HG03108 (cell line): Measurements from ENCODE around the gene FTSJ3.

Source experiments
- ATAC-seq: cut with Tn5 transposase; IDR thresholded peaks from one replicate; pipeline ENCODE4 v1.9.1; 2021; ENCODE audit warnings: moderate library complexity; ENCODE audit not compliant: unreplicated experiment

The FTSJ3 gene

DNA sequence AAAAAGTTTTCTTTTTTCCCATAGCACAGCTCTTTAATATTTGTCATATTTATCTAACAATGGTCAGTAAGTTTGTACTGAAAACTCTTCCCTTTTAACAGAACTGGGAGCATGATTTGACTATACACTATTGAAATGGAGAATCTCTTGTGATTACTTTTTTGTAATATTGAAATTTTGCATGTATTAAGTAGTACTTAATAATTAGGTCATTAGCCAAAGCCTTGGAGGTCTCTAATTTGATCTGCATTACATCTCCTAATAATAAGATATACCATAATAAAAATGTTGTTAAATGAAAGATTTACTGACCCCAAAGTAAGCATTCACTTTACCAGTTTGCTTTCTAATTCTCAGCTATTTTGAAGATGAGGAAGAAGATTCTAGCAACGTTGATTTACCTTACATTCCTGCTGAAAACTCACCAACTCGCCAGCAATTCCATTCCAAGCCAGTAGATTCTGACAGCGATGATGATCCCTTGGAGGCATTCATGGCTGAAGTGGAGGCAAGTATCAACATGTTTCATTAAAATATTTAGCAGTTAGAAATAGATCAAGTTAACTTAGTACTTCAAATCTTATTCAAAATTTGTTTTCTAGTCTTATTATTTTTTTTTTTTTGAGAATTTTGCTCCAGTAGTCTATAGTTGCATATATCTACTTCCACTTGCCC lies 35.3 kb downstream of the FTSJ3 start:
- no peak for ATAC-seq

- ATAC-seq: no peak
These were observed 37.4 kb downstream of the FTSJ3 start for GRCh38 chr17:63790057-63790456.

DNA sequence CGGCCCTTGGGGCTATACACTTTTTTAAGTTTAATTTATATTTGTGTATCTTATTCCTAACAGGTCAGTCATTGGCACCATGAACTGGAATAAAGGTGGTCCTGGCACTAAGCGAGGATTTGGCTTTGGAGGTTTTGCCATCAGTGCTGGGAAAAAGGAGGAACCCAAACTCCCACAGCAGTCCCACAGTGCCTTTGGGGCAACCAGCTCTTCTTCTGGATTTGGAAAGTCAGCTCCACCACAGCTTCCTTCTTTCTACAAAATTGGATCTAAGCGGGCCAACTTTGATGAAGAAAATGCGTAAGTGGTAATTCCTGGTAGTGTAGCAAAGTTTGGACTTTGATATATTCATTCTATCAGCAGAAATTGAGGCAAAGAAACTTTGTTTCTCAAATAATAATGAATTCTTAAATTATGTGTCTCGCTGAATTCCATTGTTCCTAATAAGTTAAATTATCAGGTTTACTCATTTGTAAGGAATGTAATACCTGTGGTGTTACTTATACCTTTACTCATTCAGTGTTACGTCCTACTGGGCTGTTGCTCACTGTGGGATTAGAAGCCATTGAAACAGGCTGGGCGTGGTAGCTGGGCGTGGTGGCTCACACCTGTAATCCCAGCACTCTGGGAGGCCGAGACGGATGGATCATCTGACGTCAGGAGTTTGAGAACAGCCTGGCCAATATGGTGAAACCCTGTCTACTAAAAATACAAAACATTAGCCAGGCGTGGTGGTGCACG lies 40.3 kb downstream of the FTSJ3 start:
- ATAC-seq: no peak

DNA sequence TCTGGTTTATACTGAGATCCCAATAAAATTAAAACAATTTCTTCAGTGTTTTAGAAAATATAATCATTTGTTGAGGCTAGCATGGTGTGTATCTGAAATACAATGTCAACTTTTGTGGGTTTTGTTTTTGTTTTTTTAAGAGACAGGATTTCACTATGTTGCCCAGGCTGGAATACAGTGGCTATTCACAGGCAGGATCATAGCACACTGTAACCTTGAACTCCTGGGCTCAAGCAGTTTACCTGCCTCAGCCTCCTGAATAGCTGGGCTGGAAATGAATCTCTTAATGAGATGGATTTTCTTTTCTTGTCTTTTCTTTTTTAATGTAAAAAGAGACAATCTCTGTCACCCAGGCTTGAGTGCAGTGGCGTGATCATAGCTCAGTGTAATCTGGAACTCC lies 41.3 kb downstream of the FTSJ3 start:
- no peak for ATAC-seq

DNA sequence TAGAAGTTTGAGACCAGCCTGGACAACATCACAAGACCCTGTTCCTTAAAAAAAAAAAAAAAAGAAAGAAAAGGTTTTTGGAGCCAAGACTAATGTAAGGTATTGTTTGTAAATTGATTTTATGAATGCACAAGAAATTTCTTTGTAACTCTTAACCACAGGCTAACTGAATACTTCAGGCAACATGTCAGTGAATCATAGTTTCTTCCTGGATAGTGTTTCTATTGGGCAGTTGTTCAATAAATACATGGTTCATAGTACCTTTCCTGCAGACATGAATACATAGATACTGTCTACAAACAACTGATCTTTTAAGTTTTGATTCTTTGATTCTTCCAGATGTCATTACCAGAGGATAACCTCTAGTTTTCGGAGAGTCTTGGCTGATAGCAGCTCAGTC lies 41.9 kb downstream of the FTSJ3 start:
- ATAC-seq: no peak

- no peak for ATAC-seq
These were observed 43.9 kb downstream of the FTSJ3 start for GRCh38 chr17:63783522-63783921.

- no peak for ATAC-seq
These were observed 46.5 kb downstream of the FTSJ3 start for GRCh38 chr17:63780928-63781327.

DNA sequence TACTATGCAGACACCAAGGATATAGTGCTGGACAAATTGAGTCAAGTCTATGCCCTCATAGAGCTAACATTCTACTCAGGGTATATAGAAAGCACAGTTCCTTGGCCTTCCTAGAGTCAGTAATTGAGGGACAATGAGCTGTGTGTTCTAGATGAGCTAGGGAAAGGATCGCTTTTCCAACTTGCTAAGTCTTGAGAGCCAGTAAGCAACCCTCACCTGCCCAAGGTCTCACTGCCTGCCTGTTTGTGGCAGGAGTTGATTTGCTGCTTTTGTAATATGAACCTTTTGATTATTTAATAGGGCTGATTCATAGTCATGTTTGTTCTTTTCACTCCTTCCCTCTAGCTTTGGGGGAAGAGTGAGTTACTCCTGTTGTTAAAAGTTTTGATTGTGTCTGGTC lies 47.0 kb downstream of the FTSJ3 start:
- no peak for ATAC-seq

DNA sequence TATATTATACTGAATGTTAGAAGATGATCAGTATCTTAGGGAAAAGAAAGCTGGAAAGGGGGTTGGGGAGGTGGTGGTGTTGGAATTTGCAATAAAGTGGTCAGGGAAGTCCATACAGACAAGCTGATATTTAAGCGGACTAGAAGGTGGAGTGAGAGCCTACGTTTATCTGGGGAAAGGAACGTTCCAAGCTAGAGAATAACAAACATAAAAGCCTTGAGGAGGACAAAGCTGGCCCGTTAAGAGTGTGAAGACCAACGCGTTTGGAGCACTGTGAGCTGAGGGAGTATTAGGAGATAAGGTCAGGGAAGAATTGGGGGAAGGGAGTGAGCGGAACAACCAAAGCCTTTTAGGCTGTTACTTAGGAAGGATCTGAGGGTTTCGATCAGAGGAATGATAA lies 52.0 kb downstream of the FTSJ3 start:
- ATAC-seq: no peak

DNA sequence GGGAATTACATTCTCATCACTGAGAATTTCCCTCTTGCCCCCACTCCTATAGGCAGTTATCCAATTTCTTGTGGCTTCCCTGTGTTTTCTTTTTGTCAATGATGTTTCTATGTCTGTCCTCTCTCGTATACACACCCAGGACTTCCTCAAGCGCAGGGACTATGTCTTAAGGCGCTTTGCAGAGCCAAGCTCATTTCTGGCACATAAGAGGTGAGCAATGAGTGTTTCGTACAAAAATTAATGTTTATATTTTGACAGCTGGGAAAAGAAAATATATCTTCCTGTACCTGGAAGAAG lies 52.5 kb downstream of the FTSJ3 start:
- ATAC-seq: no peak

DNA sequence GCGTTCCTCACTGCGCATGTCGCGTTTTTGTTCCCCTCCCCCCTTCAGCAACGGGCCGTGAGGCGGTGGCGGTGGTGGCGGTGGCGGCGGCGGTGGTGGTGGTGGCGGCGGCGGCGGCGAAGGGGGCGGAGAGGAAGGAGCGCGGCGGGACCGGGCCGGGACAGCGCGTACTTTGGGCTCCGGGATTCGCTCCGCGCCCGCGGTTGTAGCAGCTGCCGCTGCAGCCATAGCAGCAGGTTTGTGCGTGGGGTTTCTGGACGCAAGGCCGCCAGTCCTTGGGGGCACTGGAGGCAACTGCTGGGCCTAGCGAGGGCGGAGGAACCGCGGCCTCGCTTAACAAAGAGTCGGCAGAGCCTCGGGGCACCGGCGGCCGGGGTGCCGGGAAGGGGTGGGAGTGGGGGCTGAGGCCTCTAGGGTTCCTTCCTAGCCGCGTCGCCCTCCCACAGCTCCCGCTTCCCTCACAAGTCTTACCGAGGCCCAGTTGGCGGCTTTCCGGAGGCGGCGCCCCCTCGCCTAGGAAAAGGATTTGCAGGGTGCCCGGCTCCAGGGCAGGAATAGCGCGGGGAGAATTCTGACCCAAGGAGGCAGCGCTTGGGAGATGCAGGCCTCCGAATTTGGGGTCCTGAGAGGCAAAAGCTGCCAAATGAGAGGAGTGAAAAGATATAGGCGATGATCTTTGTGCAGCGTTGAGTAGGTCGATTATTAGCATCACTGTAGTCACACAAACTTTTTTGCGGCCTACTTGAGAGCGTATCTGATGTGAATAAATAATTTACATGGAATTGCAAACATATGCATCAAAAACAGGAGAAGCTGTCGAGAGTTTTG lies 53.1 kb downstream of the FTSJ3 start, which contains the start of gene DDX42:
DDX42 (plus strand) TSS at position 30 of the 828 bp plus-strand sequence. CDS start 12,880 bp downstream, outside the sequence.
- peak; percentile 9 for ATAC-seq

- peak; percentile 85 for ATAC-seq
These were observed 54.0 kb downstream of the FTSJ3 start, which contains the start of gene CCDC47 for GRCh38 chr17:63773272-63774140. CCDC47 (minus strand) TSS chr17:63773597; CDS start chr17:63766175, 7,422 bp downstream.

DNA sequence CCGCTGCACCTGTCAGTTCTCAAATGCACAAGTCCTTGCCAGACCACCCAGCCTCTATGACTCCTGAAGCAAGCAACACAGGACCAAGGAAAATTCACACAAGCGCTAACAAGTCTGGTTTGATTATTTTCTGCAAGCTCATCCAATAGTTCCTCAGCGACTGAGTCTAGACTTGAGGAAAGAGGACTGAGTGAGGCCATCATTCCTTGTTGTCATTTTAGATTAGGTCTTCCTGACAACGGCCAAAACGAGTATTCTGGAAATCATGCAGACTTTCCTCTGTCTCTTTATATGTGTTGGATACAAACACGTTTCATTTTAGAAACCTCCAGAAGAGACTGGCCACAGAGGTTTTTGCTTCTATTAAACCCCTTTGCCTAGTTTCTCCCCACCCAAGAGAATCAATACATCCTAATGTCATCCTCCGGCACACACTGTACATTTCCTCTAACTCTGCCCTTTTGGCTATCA lies 54.6 kb downstream of the FTSJ3 start:
- no peak for ATAC-seq
